BLaER1 treated with 17β-estradiol and CSF1 and Interleukin-3, amounts not matched to agents 10 nM and 100 nM (cell line): ENCODE results near the gene PRKACB.

Experiments used
- H3K27ac ChIP-seq, 11 experiments: shearing (Covaris generic); formaldehyde crosslinking; 2 replicates each; pipeline ENCODE4 v1.8.1; 2022
- H3K27me3 ChIP-seq, 11 experiments: shearing (Covaris generic); formaldehyde crosslinking; 2 replicates each; pipeline ENCODE4 v1.8.1; 2022
- H3K36me3 ChIP-seq, 11 experiments: shearing (Covaris generic); formaldehyde crosslinking; 2 replicates each; pipeline ENCODE4 v1.8.1; 2022
- H3K4me1 ChIP-seq, 10 experiments: shearing (Covaris generic); formaldehyde crosslinking; 2 replicates each; pipeline ENCODE4 v1.8.1; 2022
- H3K4me2 ChIP-seq, 11 experiments: shearing (Covaris generic); formaldehyde crosslinking; 2 replicates each; pipeline ENCODE4 v1.8.1; 2022
- H3K4me3 ChIP-seq, 10 experiments: shearing (Covaris generic); formaldehyde crosslinking; 2 replicates each; pipeline ENCODE4 v1.8.1; 2022
- H3K9ac ChIP-seq, 11 experiments: shearing (Covaris generic); formaldehyde crosslinking; 2 replicates each; pipeline ENCODE4 v1.8.1; 2022
- H3K9me3 ChIP-seq, 11 experiments: shearing (Covaris generic); formaldehyde crosslinking; replicated peaks in 1 of 11; 2 replicates each; pipeline ENCODE4 v1.8.1; 2022
- H4K20me1 ChIP-seq, 11 experiments: shearing (Covaris generic); formaldehyde crosslinking; 2 replicates each; pipeline ENCODE4 v1.8.1; 2022
- Cebpa-rat ChIP-seq, 11 experiments: shearing (Covaris generic); IDR thresholded peaks; 2 replicates each; pipeline ENCODE4 v1.8.1; 2022

The PRKACB gene

DNA sequence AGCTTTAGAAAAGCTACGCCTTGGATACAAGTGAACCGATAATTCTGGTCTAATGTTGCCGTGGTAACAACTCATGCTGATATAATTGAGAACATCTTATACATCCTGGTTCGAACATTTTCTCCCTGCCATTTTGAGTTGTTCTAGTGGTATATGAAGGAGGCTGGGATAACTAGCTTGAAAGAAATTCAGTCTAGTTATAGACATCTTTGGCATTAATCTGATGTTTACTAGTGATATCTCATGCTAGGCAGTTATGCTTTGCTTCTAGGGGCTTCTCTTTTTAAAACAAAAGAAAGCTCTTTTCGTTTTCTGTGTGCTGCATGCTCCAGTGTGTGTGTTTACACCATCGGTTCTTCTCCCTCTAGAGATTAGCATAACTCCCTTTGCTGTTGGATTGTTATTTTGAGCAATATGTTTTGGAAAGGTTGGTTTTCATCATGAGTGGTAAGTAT, 20.5 kb downstream of the PRKACB start:
- Histone ChIP-seq H3K27ac (no peak overlapping the region), H4K20me1 (no peaks in the 10 kb centered on the region; a peak in 1 of 22 replicates), H3K9me3 (peaks cover 0 to 5% (median 0%) of the 10 kb centered on the region in 11 experiments; a peak in 2 of 22 replicates), H3K4me3 (no peak overlapping the region), H3K9ac (no peak overlapping the region), H3K27me3 (no peaks in the 10 kb centered on the region), H3K4me1 (peaks cover 0 to 10% (median 0%) of the 10 kb centered on the region in 10 experiments; a peak in 3 of 20 replicates), H3K36me3 (no peaks in the 10 kb centered on the region), H3K4me2 (no peak overlapping the region; a peak in 1 of 22 replicates)
- no peak for TF ChIP-seq Cebpa-rat (IDR thresholded peaks at IDR 0.05)

DNA sequence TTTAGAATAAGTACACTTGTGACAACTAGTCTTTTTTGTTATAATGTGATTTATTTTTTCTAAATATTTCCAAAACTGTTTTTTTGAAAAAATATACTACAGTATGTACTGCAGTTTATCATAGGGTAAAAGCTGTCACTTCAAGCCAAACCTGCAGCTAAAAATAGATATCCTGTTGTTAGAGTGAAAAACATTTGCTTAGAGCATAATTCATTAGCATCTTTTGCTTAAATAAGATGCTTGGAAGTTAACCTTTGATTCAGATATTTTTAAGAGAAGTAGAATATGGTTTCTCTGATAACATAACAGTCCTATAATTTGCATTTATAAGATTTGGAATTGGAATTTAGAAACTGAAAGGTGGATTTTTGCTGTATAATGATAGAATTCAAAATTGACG, 21.5 kb downstream of the PRKACB start:
- Histone ChIP-seq H3K36me3 (no peaks in the 10 kb centered on the region), H3K9ac (no peak overlapping the region), H4K20me1 (no peaks in the 10 kb centered on the region; a peak in 1 of 22 replicates), H3K27ac (no peak overlapping the region), H3K4me2 (no peak overlapping the region), H3K27me3 (no peaks in the 10 kb centered on the region), H3K4me1 (peaks cover 0 to 10% (median 0%) of the 10 kb centered on the region in 10 experiments; a peak in 3 of 20 replicates), H3K4me3 (no peak overlapping the region), H3K9me3 (peaks cover 0 to 5% (median 0%) of the 10 kb centered on the region in 11 experiments; a peak in 2 of 22 replicates)
- no peak for TF ChIP-seq Cebpa-rat (IDR thresholded peaks at IDR 0.05)

DNA sequence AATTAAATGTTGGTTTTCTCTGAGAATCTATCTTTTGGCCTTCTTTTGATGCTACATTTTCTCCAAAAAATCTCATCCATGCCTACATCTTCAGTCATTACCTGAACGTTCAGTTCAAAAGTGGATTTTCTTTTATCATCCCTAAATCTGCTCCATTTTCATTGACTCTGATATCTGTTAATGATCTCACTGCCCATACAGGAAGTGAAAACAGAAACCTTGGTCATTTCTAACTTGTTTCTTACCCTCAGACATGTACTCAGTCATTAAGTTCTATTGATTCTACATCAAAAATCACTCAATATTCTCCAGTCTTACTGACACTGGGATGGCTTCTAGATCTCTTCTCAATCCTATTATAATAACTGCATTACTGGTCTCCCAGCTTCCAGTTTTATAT, 22.7 kb downstream of the PRKACB start:
- Histone ChIP-seq H3K4me3 (no peak overlapping the region), H3K4me1 (peaks cover 0 to 10% (median 0%) of the 10 kb centered on the region in 10 experiments; a peak in 3 of 20 replicates), H3K9ac (no peak overlapping the region), H3K4me2 (no peak overlapping the region), H3K27ac (no peak overlapping the region), H3K27me3 (no peaks in the 10 kb centered on the region), H3K9me3 (peaks cover 0 to 5% (median 0%) of the 10 kb centered on the region in 11 experiments; a peak in 2 of 22 replicates), H3K36me3 (no peaks in the 10 kb centered on the region), H4K20me1 (no peaks in the 10 kb centered on the region; a peak in 1 of 22 replicates)
- TF ChIP-seq Cebpa-rat (IDR thresholded peaks at IDR 0.05): no peak

DNA sequence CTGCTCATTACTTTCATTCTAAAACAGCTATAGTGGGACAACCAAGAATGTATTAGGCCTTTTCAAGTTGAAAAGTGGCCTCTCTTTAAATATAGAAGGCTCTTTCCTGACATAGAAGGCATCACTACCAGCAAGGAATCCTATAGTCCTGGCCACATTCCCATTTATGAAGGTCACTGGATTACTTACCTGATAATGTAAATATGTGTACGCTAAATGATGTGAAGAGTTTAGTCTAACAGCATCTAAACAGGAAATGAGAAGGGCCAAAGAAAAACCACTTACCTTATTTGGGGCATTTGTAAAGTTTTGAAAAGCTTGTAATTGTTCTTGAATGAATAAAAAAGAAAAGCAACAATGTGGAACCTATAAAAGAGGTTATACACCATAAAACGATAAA, 24.7 kb downstream of the PRKACB start:
- Histone ChIP-seq H3K27ac (no peak overlapping the region), H3K27me3 (no peaks in the 10 kb centered on the region), H4K20me1 (no peaks in the 10 kb centered on the region; a peak in 1 of 22 replicates), H3K36me3 (no peaks in the 10 kb centered on the region), H3K4me3 (no peak overlapping the region), H3K4me1 (peaks cover 0 to 10% (median 0%) of the 10 kb centered on the region in 10 experiments; a peak in 3 of 20 replicates), H3K9me3 (no peaks in the 10 kb centered on the region), H3K9ac (no peak overlapping the region), H3K4me2 (no peak overlapping the region)
- no peak for TF ChIP-seq Cebpa-rat (IDR thresholded peaks at IDR 0.05)

DNA sequence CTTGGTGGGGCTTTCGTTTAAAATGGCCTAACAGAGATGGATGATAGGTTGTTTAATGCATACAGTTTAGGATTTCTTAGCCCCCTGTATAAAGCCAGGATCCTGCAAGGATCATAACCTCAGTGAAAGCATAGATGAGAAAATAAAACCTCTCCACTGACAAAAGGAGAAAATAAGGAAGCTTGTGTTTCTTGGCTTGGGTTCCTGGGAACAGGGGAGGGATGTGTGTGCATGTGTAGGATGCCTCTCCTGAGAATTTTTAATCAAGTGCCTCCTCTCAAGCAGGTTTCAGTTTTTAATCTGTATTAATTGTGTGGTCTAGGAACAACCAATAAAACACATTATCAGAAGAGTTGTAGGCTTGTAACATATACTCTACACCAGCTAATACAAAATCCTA, 26.1 kb downstream of the PRKACB start:
- no peaks in the 10 kb centered on the region for H3K36me3 ChIP-seq
- no peak overlapping the region for H3K4me2 ChIP-seq
- no peak overlapping the region for H3K9ac ChIP-seq
- no peaks in the 10 kb centered on the region for H3K9me3 ChIP-seq
- no peak for TF ChIP-seq Cebpa-rat (IDR thresholded peaks at IDR 0.05)
- H3K27ac ChIP-seq: no peak overlapping the region
- H3K4me3 ChIP-seq: no peak overlapping the region
- H3K27me3 ChIP-seq: no peaks in the 10 kb centered on the region
- peaks cover 0 to 7% (median 0%) of the 10 kb centered on the region in 10 experiments; a peak in 3 of 20 replicates for H3K4me1 ChIP-seq
- H4K20me1 ChIP-seq: no peaks in the 10 kb centered on the region; a peak in 1 of 22 replicates

DNA sequence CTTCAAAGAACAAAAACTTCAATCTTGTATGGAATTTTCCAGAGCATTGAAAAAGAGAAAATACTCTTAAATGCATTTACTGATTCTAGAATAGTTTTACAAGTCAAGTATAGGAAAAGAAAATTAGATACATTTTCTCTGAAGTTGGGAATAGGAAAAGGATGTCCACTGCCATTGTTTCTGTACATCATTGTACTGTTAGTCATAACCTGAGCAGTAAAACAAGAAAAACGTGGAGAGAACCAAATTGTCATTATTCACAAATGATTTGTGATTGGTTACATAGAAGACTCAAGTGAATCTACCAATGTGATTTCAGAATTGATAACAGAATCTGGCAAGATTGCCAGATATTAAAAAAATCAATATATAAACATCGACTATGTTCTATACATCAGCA, 27.4 kb downstream of the PRKACB start:
- no peak overlapping the region for H3K4me3 ChIP-seq
- no peaks in the 10 kb centered on the region for H3K9me3 ChIP-seq
- no peak overlapping the region for H3K4me2 ChIP-seq
- H3K27me3 ChIP-seq: no peaks in the 10 kb centered on the region
- H3K9ac ChIP-seq: no peak overlapping the region
- no peak overlapping the region for H3K27ac ChIP-seq
- no peaks in the 10 kb centered on the region for H3K4me1 ChIP-seq
- TF ChIP-seq Cebpa-rat (IDR thresholded peaks at IDR 0.05): no peak
- no peaks in the 10 kb centered on the region; a peak in 1 of 22 replicates for H4K20me1 ChIP-seq
- H3K36me3 ChIP-seq: no peaks in the 10 kb centered on the region

DNA sequence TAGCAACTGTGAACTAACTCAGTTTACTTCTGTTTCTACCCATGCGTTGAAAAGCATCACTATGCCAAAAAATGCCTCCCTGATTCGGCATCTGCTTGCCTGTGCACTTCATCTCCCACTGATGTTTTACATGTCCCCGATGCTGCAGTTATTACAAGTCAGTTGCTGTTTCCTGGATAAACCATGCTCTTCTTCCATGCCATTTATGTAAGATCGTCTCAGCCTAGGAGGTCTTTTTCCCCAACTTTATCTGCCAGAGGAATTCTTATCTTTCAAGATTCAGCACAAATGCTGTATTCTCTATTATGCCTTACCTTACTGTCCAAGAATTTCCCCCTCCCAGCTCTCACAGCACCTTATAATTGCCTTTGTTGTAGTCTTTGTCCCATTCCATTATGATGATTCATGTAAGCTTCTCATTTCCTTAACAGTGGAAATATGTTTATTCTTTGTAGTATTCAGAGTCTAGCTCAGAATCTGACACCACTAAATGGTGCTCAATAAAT, 30.0 kb downstream of the PRKACB start:
- no peaks in the 10 kb centered on the region; a peak in 1 of 22 replicates for H4K20me1 ChIP-seq
- H3K9me3 ChIP-seq: no peaks in the 10 kb centered on the region
- H3K4me2 ChIP-seq: no peak overlapping the region
- no peak overlapping the region for H3K27ac ChIP-seq
- H3K4me1 ChIP-seq: no peaks in the 10 kb centered on the region
- no peaks in the 10 kb centered on the region for H3K27me3 ChIP-seq
- H3K36me3 ChIP-seq: no peaks in the 10 kb centered on the region
- no peak overlapping the region for H3K9ac ChIP-seq
- H3K4me3 ChIP-seq: no peak overlapping the region
- TF ChIP-seq Cebpa-rat (IDR thresholded peaks at IDR 0.05): no peak

DNA sequence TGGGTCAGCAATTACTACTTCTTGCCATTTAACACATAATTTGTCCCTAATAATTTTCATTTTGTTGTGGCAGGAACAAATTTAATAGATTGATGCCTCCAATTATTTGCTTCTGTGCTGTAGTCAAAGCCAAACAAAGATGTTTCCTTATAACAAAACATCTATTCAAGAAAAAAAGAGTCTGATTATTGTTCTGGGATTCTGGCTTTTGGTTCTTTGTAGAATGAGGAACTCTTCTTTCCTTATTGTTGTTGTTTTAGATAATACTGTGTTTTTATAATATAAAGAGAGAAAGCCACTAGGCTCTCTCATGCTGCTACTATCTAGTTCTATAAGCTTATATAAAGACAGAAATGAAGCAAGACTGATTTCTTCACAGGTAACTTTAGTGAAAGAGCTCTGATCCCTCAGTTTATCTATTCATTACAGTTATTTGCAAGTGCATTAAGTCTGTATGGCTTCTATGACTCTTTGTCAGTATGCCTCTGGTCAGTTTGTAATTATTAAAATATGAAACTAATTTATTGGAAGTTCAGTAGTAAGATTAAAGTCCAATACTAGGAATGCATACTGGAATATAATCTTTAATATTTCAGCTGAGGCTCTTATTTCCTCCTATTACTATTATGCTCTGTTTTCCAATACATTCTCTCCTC, 37.4 kb downstream of the PRKACB start:
- Histone ChIP-seq H3K4me1 (no peaks in the 10 kb centered on the region), H3K9ac (no peak overlapping the region), H3K4me3 (no peak overlapping the region), H3K27me3 (no peaks in the 10 kb centered on the region), H3K9me3 (no peaks in the 10 kb centered on the region), H3K36me3 (peaks cover 0 to 7% (median 0%) of the 10 kb centered on the region in 11 experiments; a peak in 3 of 22 replicates), H3K27ac (no peak overlapping the region), H4K20me1 (no peaks in the 10 kb centered on the region), H3K4me2 (no peak overlapping the region)
- TF ChIP-seq Cebpa-rat (IDR thresholded peaks at IDR 0.05): no peak

DNA sequence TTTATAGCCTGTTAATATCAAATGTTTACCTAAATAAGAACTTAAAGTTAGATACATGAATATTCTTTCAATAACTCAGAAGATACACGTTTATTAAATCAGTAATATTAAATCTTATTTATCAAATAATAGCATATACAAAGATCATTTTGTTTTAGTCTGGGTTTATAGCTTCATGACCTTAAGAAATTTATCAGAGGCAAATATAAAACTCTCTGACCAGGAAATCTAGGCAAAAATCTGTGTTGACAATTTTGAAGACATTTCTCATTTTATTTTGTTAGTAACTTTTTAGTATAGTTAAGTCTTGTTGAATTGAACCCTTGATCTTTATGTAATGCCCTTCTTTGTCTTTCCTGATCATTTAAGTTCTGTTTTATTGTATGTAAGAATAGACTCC, 46.4 kb downstream of the PRKACB start:
- no peaks in the 10 kb centered on the region for H4K20me1 ChIP-seq
- H3K9me3 ChIP-seq: peaks cover 35 to 53% (median 41%) of the 10 kb centered on the region in 11 experiments
- no peak overlapping the region for H3K4me2 ChIP-seq
- TF ChIP-seq Cebpa-rat (IDR thresholded peaks at IDR 0.05): no peak
- H3K4me3 ChIP-seq: no peak overlapping the region
- H3K27ac ChIP-seq: no peak overlapping the region
- no peaks in the 10 kb centered on the region for H3K27me3 ChIP-seq
- H3K36me3 ChIP-seq: peaks cover 11 to 55% (median 23%) of the 10 kb centered on the region in 11 experiments; a peak in 20 of 22 replicates
- no peak overlapping the region for H3K9ac ChIP-seq
- no peaks in the 10 kb centered on the region for H3K4me1 ChIP-seq
